Measurements from ENCODE around the gene CFAP57. TPM values are rescaled to one million over a fixed set of nuclear protein-coding genes. Genes with fewer than 3 reads are reported as not detected.

Gene CFAP57
- polyA plus RNA-seq, 1 donor from 2014 or later: 0.17 TPM

- H3K4me2 ChIP-seq (ENCODE audit: low read length): no peak overlapping the region
- H3K9me3 ChIP-seq (ENCODE audit: low read length): no peaks in the 10 kb centered on the region
- no peaks in the 10 kb centered on the region for H4K20me1 ChIP-seq (ENCODE audit: insufficient read depth)
- H3K27ac ChIP-seq (ENCODE audit: low read length): no peak overlapping the region
- no peak for TF ChIP-seq TAF1 (IDR thresholded peaks at IDR 0.05; ENCODE audit: low read depth)
- no peak for TF ChIP-seq RAD21 (conservative IDR thresholded peaks at IDR 0.05)
- TF ChIP-seq SMC3 (conservative IDR thresholded peaks at IDR 0.05; ENCODE audit: poor library complexity): no peak
- no peak for TF ChIP-seq REST (IDR thresholded peaks at IDR 0.05; ENCODE audit: borderline replicate concordance)
- no peak for TF ChIP-seq CTCF (IDR thresholded peaks at IDR 0.05; ENCODE audit: poor library complexity, severe bottlenecking)
- TF ChIP-seq EP300 (conservative IDR thresholded peaks at IDR 0.05; ENCODE audit: poor library complexity, severe bottlenecking): no peak
- no peak for TF ChIP-seq MXI1 (conservative IDR thresholded peaks at IDR 0.05; ENCODE audit: poor library complexity, severe bottlenecking)
- no peak for TF ChIP-seq EZH2 (IDR thresholded peaks at IDR 0.05; ENCODE audit: borderline replicate concordance, insufficient read depth, low read length, poor library complexity, severe bottlenecking)
- no peaks in the 10 kb centered on the region for H3K36me3 ChIP-seq (ENCODE audit: insufficient read depth, low read length)
- no peak overlapping the region for H3K9ac ChIP-seq (ENCODE audit: low read length)
- H3K4me3 ChIP-seq (ENCODE audit: low read length): no peak overlapping the region
- no peaks in the 10 kb centered on the region for H3K79me2 ChIP-seq (replicated peaks; ENCODE audit: insufficient read depth, low read length)
- no peaks in the 10 kb centered on the region for H3F3A ChIP-seq (ENCODE audit: insufficient read depth, low read length, poor library complexity, severe bottlenecking)
- H3K9me2 ChIP-seq (ENCODE audit: insufficient read depth, low read length): no peaks in the 10 kb centered on the region
- H2AFZ ChIP-seq (ENCODE audit: low read depth, low read length): no peak overlapping the region
- H3K27me3 ChIP-seq (ENCODE audit: insufficient read depth, low read depth, low read length): no peaks in the 10 kb centered on the region
Observed at GRCh38 chr1:43235040-43235439, 62.9 kb downstream of the CFAP57 start.

GRCh38 chr1:43235451-43236121 is 63.5 kb downstream of the CFAP57 start:
- Histone ChIP-seq H3K79me2 (replicated peaks; ENCODE audit: insufficient read depth, low read length) (no peaks in the 10 kb centered on the region), H3K27ac (ENCODE audit: low read length) (no peak overlapping the region), H3K9me3 (ENCODE audit: low read length) (no peaks in the 10 kb centered on the region), H3F3A (ENCODE audit: insufficient read depth, low read length, poor library complexity, severe bottlenecking) (no peaks in the 10 kb centered on the region), H3K4me3 (ENCODE audit: low read length) (no peak overlapping the region), H4K20me1 (ENCODE audit: insufficient read depth) (no peaks in the 10 kb centered on the region), H3K9me2 (ENCODE audit: insufficient read depth, low read length) (no peaks in the 10 kb centered on the region), H3K4me2 (ENCODE audit: low read length) (no peak overlapping the region), H3K36me3 (ENCODE audit: insufficient read depth, low read length) (no peaks in the 10 kb centered on the region), H3K9ac (ENCODE audit: low read length) (no peak overlapping the region), H3K27me3 (ENCODE audit: insufficient read depth, low read depth, low read length) (no peaks in the 10 kb centered on the region), H2AFZ (ENCODE audit: low read depth, low read length) (no peak overlapping the region)
- TF ChIP-seq REST (IDR thresholded peaks at IDR 0.05; ENCODE audit: borderline replicate concordance) (no peak), RAD21 (conservative IDR thresholded peaks at IDR 0.05) (no peak), POLR2AphosphoS5 (IDR thresholded peaks at IDR 0.05) (no peak), SMC3 (conservative IDR thresholded peaks at IDR 0.05; ENCODE audit: poor library complexity) (no peak), EZH2 (IDR thresholded peaks at IDR 0.05; ENCODE audit: borderline replicate concordance, insufficient read depth, low read length, poor library complexity, severe bottlenecking) (no peak), CTCF (IDR thresholded peaks at IDR 0.05; ENCODE audit: poor library complexity, severe bottlenecking) (no peak), MXI1 (conservative IDR thresholded peaks at IDR 0.05; ENCODE audit: poor library complexity, severe bottlenecking) (no peak), EP300 (conservative IDR thresholded peaks at IDR 0.05; ENCODE audit: poor library complexity, severe bottlenecking) (no peak), TAF1 (IDR thresholded peaks at IDR 0.05; ENCODE audit: low read depth) (no peak)

Measured in neural cell (in vitro differentiated cells).